ENCODE measurements around the gene OR6K2. TPM values are rescaled to one million over a fixed set of nuclear protein-coding genes. Genes with fewer than 3 reads are reported as not detected.

Gene OR6K2
- polyA plus RNA-seq, 3 donors = not detected

DNA sequence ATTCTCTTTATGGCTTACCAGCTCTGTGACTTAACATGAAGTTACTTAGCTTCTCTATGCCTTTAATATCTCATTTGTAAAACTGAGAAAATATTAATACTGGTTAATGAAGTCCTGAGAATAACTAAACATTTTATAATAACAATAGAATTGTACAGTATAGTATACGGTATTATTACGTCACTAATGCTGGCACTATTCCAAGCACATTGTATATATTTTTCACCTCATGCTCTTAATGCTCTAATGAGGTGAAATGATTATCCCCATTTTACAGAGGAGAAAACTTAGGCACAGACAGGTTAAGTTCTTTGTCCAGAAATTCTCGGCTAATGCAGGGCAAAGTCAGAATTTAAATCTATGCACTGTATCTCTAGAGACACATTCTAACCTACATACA is 19.2 kb upstream of the OR6K2 start:
- Histone ChIP-seq H3K4me1 (ENCODE audit: control insufficient read depth in 1 of 2, insufficient read depth in 2 of 2, low read length in 2 of 2) (no peaks in the 10 kb centered on the region), H3K27ac (ENCODE audit: low read depth in 1 of 2, low read length in 2 of 2) (no peak overlapping the region), H4K20me1 (ENCODE audit: insufficient read depth, low read length) (no peaks in the 10 kb centered on the region), H3K79me2 (ENCODE audit: insufficient read depth, low read length) (no peaks in the 10 kb centered on the region), H3K9me3 (replicated peaks in 1 of 2; ENCODE audit: control insufficient read depth in 1 of 2, insufficient read depth in 1 of 2, low read length in 2 of 2) (no peaks in the 10 kb centered on the region), H3K36me3 (replicated peaks in 1 of 2; ENCODE audit: control insufficient read depth in 1 of 2, insufficient read depth in 2 of 2, low read length in 2 of 2) (no peaks in the 10 kb centered on the region), H3K27me3 (ENCODE audit: control insufficient read depth in 2 of 2, insufficient read depth in 2 of 2, low read length in 2 of 2) (no peaks in the 10 kb centered on the region), H2AFZ (ENCODE audit: insufficient read depth, low read depth, low read length, poor library complexity, severe bottlenecking) (no peak overlapping the region), H3K9ac (ENCODE audit: insufficient read depth, low read length, poor library complexity, severe bottlenecking) (no peak overlapping the region), H3K4me3 (replicated peaks in 1 of 3; ENCODE audit: low read depth in 2 of 3, low read length in 3 of 3) (no peak overlapping the region), H3K4me2 (replicated peaks; ENCODE audit: extremely low read depth, low read length, poor library complexity, severe bottlenecking) (no peak overlapping the region)
- Mint-ChIP-seq H3K9me3 (peaks cover 0 to 2% (median 0%) of the 10 kb centered on the region in 7 donors), H3K27me3 (ENCODE audit: low read depth in 3 of 3) (no peaks in the 10 kb centered on the region), H3K4me3 (no peak overlapping the region), H3K36me3 (no peaks in the 10 kb centered on the region), H3K4me1 (no peaks in the 10 kb centered on the region), H3K27ac (no peak overlapping the region)
- intact Hi-C loops (cut with micrococcal nuclease) = no loop called here
- DNase-seq = no peak
- TF ChIP-seq, protein P1, sequence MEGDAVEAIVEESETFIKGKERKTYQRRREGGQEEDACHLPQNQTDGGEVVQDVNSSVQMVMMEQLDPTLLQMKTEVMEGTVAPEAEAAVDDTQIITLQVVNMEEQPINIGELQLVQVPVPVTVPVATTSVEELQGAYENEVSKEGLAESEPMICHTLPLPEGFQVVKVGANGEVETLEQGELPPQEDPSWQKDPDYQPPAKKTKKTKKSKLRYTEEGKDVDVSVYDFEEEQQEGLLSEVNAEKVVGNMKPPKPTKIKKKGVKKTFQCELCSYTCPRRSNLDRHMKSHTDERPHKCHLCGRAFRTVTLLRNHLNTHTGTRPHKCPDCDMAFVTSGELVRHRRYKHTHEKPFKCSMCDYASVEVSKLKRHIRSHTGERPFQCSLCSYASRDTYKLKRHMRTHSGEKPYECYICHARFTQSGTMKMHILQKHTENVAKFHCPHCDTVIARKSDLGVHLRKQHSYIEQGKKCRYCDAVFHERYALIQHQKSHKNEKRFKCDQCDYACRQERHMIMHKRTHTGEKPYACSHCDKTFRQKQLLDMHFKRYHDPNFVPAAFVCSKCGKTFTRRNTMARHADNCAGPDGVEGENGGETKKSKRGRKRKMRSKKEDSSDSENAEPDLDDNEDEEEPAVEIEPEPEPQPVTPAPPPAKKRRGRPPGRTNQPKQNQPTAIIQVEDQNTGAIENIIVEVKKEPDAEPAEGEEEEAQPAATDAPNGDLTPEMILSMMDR (IDR thresholded peaks at IDR 0.05) = no peak
- no CpG with 5 or more reads among the region's 3 CpGs for WGBS (ENCODE audit: insufficient coverage)

DNA sequence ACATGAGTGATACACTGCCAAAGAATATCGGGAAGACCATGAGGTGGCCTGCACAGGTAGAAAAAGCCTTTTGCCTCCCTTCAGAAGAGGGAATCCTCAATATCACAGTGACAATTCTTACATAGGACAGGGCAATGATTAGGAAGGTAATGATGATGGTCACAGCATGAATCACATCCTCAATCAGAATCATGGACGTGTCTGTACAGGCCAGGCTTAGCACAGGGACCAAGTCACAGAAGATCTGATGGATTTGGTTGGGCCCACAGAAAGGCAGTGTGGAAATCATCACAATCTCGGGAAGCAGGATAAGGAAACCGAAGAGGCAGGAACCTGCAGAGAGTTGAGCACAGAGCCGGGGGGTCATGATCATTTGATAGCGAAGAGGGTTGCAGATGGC is 16.9 kb upstream of the OR6K2 start:
- Histone ChIP-seq H3K4me2 (replicated peaks; ENCODE audit: extremely low read depth, low read length, poor library complexity, severe bottlenecking) (no peak overlapping the region), H3K4me3 (replicated peaks in 1 of 3; ENCODE audit: low read depth in 2 of 3, low read length in 3 of 3) (no peak overlapping the region), H3K27me3 (ENCODE audit: control insufficient read depth in 2 of 2, insufficient read depth in 2 of 2, low read length in 2 of 2) (no peaks in the 10 kb centered on the region), H3K36me3 (replicated peaks in 1 of 2; ENCODE audit: control insufficient read depth in 1 of 2, insufficient read depth in 2 of 2, low read length in 2 of 2) (no peaks in the 10 kb centered on the region), H3K27ac (ENCODE audit: low read depth in 1 of 2, low read length in 2 of 2) (no peak overlapping the region), H3K4me1 (ENCODE audit: control insufficient read depth in 1 of 2, insufficient read depth in 2 of 2, low read length in 2 of 2) (no peaks in the 10 kb centered on the region), H3K9me3 (replicated peaks in 1 of 2; ENCODE audit: control insufficient read depth in 1 of 2, insufficient read depth in 1 of 2, low read length in 2 of 2) (no peaks in the 10 kb centered on the region), H3K9ac (ENCODE audit: insufficient read depth, low read length, poor library complexity, severe bottlenecking) (no peak overlapping the region), H3K79me2 (ENCODE audit: insufficient read depth, low read length) (no peaks in the 10 kb centered on the region), H2AFZ (ENCODE audit: insufficient read depth, low read depth, low read length, poor library complexity, severe bottlenecking) (no peak overlapping the region), H4K20me1 (ENCODE audit: insufficient read depth, low read length) (no peaks in the 10 kb centered on the region)
- H3K36me3 Mint-ChIP-seq = no peaks in the 10 kb centered on the region
- H3K9me3 Mint-ChIP-seq = no peaks in the 10 kb centered on the region
- H3K4me1 Mint-ChIP-seq = no peaks in the 10 kb centered on the region
- H3K27me3 Mint-ChIP-seq (ENCODE audit: low read depth in 3 of 3) = no peaks in the 10 kb centered on the region
- H3K4me3 Mint-ChIP-seq = no peak overlapping the region
- H3K27ac Mint-ChIP-seq = no peak overlapping the region
- TF ChIP-seq, protein P1 (IDR thresholded peaks at IDR 0.05) = no peak
- WGBS (ENCODE audit: insufficient coverage) = 98% methylated on average over 5 of the region's 6 CpGs
- DNase-seq = no peak
- intact Hi-C loops (cut with micrococcal nuclease) = no loop called here
